NB4 (cell line): ENCODE data around the gene ITGA6.

Experiments used
- DNase-seq: peaks from one replicate; pipeline ENCODE4 v3.0.0; 2010; ENCODE audit warnings: low read depth
- H3K4me3 ChIP-seq: one replicate; pipeline ENCODE4 v1.5.1; 2011; ENCODE audit warnings: mild to moderate bottlenecking, low read depth, low read length, moderate library complexity
- CTCF ChIP-seq: IDR thresholded peaks from one replicate; pipeline ENCODE4 v1.5.1; 2012; ENCODE audit warnings: low read depth, low read length
- MYC ChIP-seq: IDR thresholded peaks from 2 replicates; pipeline ENCODE4 v1.6.1; 2011; ENCODE audit warnings: low read depth, low read length
- POLR2A ChIP-seq: IDR thresholded peaks from 2 replicates; pipeline ENCODE4 v1.6.1; 2011; ENCODE audit warnings: mild to moderate bottlenecking; ENCODE audit not compliant: insufficient read length; ENCODE audit errors: extremely low read depth
- TF ChIP-seq, protein P1 (sequence below): IDR thresholded peaks from 2 replicates; pipeline ENCODE4 v1.6.1; 2011; ENCODE audit warnings: low read depth, low read length

The ITGA6 gene

GRCh38 chr2:172488556-172488955 is 61.2 kb downstream of the ITGA6 start:
- DNase-seq = no peak
- H3K4me3 ChIP-seq = no peak overlapping the region
- TF ChIP-seq MYC = no peak
- TF ChIP-seq, protein P1, sequence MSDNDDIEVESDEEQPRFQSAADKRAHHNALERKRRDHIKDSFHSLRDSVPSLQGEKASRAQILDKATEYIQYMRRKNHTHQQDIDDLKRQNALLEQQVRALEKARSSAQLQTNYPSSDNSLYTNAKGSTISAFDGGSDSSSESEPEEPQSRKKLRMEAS = no peak
- TF ChIP-seq POLR2A = no peak
- no peak for TF ChIP-seq CTCF

DNA sequence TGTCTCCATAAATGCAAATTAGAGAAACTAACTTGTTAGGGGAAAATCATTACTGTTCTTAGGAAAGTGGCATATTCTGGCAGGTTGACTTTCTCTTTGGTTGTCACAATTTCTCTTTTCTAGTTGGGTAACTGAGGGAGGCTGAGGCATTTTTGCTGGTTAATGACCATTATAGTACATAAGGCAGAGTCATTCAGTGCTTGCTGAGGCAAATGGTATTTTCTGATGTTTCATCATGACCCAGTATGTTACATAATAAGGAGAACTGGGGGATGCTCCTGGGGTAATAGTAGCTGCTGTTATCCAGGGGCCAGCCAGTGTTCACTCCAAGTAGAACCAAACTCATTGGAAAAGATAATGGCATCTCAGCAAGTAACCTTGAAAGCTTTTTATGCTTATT is 62.3 kb downstream of the ITGA6 start:
- peak; percentile 43 for DNase-seq
- no peak overlapping the region for H3K4me3 ChIP-seq
- TF ChIP-seq MYC (no peak), POLR2A (no peak), CTCF (no peak)
- TF ChIP-seq, protein P1 = no peak

DNA sequence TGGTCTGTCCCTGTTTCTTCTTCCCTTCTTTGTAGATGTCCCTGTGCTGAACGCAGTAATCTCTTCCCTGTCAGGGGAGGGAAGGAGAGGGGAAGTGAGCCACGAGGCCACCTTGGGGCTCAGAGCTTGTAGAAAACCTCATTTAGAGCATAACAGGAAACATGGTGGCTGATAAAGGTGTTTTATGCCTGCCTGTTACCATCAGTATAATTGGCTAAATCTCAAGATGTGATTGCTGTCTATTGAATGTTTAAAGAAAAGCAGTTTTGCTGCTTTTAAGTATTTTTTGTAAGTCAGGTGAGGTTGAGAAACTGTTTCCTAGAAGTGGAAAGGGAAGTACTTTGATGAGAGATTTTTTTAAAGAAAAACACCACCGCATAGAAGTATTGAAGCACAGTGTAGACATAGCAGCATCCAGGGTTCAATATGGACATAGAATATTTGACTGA is 68.8 kb downstream of the ITGA6 start:
- TF ChIP-seq, protein P1 = no peak
- TF ChIP-seq CTCF = no peak
- H3K4me3 ChIP-seq = no peak overlapping the region
- peak; percentile 33 for DNase-seq

- no peak overlapping the region for H3K4me3 ChIP-seq
- no peak for TF ChIP-seq CTCF
- TF ChIP-seq, protein P1 = no peak
- no peak for TF ChIP-seq POLR2A
- no peak for TF ChIP-seq MYC
- no peak for DNase-seq
These were observed 79.8 kb downstream of the ITGA6 start for GRCh38 chr2:172507199-172507598.

DNA sequence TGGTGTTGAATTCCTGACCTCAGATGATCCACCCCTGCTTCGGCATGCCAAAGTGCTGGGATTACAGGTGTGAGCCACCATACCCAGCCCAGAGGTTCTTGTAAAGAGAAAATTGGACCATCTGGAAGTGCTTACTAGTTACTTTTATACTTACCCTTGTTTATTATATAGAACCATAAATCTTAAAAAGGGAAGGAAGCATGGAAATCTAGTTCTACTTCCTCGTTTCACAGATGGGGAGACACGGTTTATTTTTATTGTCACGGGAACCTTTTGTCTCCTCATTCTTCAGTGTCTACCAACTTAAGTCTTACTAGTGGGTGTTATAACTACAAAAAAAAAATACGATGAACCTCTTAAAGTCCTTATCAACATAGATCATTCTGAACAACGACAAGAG is 82.7 kb downstream of the ITGA6 start:
- TF ChIP-seq, protein P1 = no peak
- TF ChIP-seq MYC = no peak
- no peak for TF ChIP-seq POLR2A
- TF ChIP-seq CTCF = no peak
- peak; percentile 60 for DNase-seq
- no peak overlapping the region for H3K4me3 ChIP-seq

GRCh38 chr2:172510548-172510947 is 83.2 kb downstream of the ITGA6 start:
- TF ChIP-seq, protein P1 = no peak
- TF ChIP-seq POLR2A = no peak
- no peak for TF ChIP-seq MYC
- no peak for TF ChIP-seq CTCF
- H3K4me3 ChIP-seq = no peak overlapping the region
- no peak for DNase-seq
